Peyer's patch (tissue), 4 donors: ENCODE measurements around the gene MB21D2.

Source experiments
- CTCF ChIP-seq, 6 experiments: fragments of 450-650 bp in 4 of 6; fragments of 200-600 bp in 2 of 6; sonication (generic) in 1 of 6; IDR thresholded peaks; one replicate each; pipeline ENCODE4 v1.5.1; 2017 to 2019; ENCODE audit warnings: antibody characterized with exemption in 6 of 6, mild to moderate bottlenecking in 3 of 6, moderate library complexity in 1 of 6
- POLR2A ChIP-seq, 2 donors: fragments of 450-650 bp; IDR thresholded peaks; one replicate each; pipeline ENCODE4 v1.5.1; 2017; ENCODE audit warnings: antibody characterized with exemption in 2 of 2, mild to moderate bottlenecking in 2 of 2, moderate library complexity in 2 of 2

- no peak for TF ChIP-seq CTCF (IDR thresholded peaks at IDR 0.05)
- TF ChIP-seq POLR2A (IDR thresholded peaks at IDR 0.05) = no peak
Observed at GRCh38 chr3:192921793-192922192, 4.1 kb upstream of the MB21D2 start.
